G401 (cell line): ENCODE measurements around the gene PTPN21. TPM values are rescaled to one million over a fixed set of nuclear protein-coding genes. Genes with fewer than 3 reads are reported as not detected.
A peak's percentile ranks its signal among the peaks of the same experiment; 100 is the strongest.

Experiments
- DNase-seq: peaks from one replicate; pipeline ENCODE4 v3.0.0-alpha.2; 2015; ENCODE audit warnings: low spot score
- in situ Hi-C: cut with HindIII; loops from 2 replicates; pipeline ENCODE4 v1.10.0; 2016; ENCODE audit warnings: low sequenced_read_pairs, mixed read lengths
- total RNA-seq: library from RNA; depleted of rRNA; stranded (reverse); fragments of >200 nt; shearing (Covaris generic); gene quantifications from 2 replicates; pipeline ENCODE4 v1.2.3, GENCODE V29; 2014

PTPN21 gene
- total RNA-seq, 1 experiment from 2014 or later = 3.6 TPM

GRCh38 chr14:88518592-88519512 is 36.0 kb downstream of the PTPN21 start:
- no peak for DNase-seq

DNA sequence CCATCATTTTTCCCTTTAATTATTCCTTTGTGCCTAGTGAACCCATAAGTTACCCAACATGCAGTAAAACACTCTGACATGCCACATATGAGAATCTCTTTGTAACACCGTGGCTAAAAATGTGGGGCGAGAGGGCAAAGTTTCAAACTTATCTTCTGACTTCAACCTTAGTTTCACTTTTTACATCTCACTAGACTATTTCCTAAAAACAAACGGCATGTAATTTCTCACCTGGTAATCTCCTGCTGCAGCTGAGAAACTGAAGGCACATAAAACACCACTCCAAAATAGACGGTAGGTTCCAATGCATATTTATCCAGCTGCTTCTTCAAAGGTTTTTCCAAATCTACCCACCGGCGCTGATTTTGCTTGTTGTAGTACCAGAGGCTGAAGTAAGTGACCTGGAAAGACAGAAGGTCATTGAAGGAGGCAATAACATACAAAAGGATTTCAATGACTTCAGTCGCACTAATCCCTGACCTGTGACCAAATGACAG is 37.9 kb downstream of the PTPN21 start:
- no peak for DNase-seq
- in situ Hi-C loops = no loop called here

More at GRCh38 chr14:88518592-88519512, 36.0 kb downstream of the PTPN21 start:
- in situ Hi-C loops = no loop called here

- in situ Hi-C loops = no loop called here
- no peak for DNase-seq
These were observed 39.1 kb downstream of the PTPN21 start for GRCh38 chr14:88515499-88516221.

DNA sequence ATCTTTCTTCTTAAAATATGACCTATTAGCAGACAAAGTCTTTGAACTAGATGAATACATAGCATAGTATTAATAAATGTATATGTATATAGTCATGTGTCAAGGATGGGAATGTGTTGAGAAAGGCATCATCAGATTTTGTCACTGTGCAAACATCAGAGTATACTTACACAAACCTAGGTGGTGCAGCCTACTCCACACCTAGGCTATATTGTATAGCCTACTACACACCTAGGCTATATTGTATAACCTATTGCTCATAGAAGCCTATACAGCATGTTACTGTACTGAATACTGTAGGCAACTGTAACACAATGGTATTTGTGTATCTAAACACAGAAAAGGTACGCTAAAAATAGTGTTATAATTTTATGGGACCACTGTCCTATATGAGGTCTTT is 47.6 kb downstream of the PTPN21 start:
- in situ Hi-C loops = no loop called here
- DNase-seq = no peak

DNA sequence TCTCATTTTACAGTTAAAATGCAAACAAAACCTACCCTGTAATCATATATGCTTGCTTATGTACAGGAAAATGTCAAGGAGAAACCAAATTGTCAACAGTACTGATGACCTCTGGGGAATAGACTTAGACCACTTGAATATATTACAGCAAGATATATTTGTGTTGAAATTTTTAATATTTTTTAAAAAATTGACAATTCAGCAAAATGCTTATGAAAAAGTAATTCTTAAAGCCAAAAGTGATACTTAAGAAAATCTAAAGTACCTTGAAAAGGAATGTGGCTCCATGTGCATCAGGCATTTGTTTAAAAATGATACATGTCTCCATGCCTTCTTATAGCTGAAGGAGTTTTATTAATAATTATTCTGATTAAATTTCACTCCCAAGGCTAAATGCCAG is 49.2 kb downstream of the PTPN21 start:
- in situ Hi-C loops = no loop called here
- no peak for DNase-seq

GRCh38 chr14:88504602-88505001 is 50.2 kb downstream of the PTPN21 start:
- in situ Hi-C loops = no loop called here
- DNase-seq = no peak

GRCh38 chr14:88503754-88504406 is 50.9 kb downstream of the PTPN21 start:
- in situ Hi-C loops = no loop called here
- DNase-seq = no peak

DNA sequence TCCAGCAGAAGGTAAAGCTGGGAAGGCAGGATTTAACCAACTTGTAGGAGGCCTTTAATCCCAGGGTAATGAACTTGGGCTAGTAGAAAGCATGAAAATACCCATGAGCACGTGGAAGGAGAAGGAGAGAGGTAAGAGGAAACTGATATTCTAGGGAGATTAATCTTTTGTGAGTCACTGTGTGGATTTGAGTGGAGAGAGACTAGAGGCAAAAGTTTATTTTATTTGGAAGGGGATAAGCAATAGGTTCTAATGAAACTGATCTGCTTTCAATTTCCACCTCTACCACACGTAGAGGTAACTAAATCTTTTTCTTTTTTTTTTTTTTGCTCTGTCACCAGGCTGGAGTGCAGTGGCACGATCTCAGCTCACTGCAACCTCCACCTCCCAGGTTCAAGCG is 52.1 kb downstream of the PTPN21 start:
- no peak for DNase-seq
- in situ Hi-C loops = no loop called here

GRCh38 chr14:88500611-88501010 is 54.2 kb downstream of the PTPN21 start:
- in situ Hi-C loops = no loop called here
- DNase-seq = no peak

DNA sequence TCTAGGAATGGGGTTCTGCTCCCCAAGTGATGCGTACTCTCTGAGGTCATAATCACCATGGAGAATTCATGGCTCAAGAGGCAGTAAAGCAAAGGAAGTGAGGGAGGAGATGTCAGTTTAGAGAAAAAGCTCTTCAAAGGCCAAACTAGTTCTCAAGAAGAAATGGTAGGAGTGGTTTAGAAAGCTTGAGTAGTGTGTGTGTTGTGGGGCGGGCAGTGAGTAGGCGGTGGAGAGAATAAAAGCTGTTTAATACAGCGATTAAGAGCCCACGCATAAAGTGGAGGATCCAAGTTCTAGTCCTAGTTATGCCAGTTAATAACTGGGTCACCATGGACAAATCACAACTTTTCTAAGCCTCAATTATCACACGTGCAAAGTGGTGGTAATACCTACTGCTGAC is 55.6 kb downstream of the PTPN21 start:
- DNase-seq = no peak
- in situ Hi-C loops = no loop called here

- DNase-seq = no peak
- in situ Hi-C loops = no loop called here
These were observed 58.4 kb downstream of the PTPN21 start for GRCh38 chr14:88496414-88496813.

DNA sequence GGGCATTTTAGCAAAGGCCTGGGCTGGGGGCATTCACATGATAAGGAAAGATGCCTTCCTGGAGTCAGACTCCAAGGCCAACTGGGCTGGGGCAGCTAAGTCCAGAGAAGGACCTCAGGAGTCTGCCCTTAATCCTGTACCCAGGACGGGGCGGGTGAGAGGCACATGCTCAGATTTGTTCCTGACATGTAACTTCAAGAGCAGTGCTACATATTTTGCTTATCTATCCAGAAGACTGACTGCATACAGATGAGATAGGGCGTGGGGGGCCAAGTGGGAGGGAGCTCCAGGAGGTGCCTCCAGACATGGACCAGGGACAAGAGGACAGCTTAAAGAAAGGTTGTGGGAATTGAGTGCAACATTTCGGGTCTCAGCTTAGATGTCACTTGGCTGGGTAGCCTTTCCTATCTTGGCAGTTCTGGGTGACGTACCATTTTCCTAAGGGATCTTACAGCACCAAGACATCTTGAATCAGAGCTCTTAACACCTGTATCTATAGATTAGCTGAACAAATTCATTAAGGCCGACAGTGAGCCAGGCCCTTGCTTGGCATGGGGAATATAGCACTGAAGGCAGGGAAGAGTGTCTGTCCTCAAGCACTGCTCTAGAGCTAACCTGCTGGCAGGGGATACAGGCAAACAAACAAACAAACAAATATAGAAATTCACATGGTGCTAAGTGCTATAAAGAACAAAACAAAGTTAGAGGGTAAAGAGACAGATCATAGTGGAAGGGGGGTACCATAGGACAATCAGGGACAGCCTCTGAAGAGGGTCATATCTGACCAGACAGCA is 61.2 kb downstream of the PTPN21 start:
- in situ Hi-C loops = no loop called here
- DNase-seq = no peak

DNA sequence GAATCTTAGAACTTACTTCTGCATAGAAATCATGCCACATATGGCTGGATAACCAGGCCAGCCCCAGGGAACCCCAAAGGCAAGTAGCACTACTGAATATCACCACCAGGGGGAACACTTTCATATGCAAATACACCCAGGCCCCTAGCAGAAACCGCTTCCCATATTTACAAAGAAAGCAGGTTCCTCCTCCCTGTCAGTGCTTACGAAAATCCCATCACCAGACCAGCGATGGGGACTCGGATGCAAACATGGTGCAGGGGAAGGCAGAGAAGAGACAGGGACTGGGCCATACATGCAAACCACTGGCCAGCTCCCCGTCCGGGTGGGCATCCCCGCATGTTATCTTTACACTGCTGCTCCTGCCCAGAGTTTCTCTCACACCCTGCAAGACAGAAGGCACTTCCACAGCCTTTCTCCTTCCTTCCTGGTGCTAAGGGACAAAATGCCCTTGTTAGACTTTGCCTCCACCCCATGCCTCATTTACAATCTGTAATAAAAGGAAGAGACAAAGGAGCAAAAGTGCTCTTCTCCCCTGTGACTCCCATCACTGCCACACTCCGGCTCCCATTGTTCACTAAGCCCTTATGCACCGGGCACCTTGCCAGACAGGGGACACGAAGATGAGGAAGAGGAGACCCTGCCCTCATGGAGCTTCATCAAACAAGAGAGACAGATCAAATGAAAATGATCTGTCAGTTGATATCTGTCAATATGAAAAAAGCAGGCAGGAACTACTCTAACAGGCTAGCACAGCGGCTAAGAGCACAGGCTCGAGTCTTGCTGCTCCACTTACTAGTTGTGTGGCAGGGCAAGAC is 62.3 kb downstream of the PTPN21 start:
- in situ Hi-C loops = no loop called here

DNA sequence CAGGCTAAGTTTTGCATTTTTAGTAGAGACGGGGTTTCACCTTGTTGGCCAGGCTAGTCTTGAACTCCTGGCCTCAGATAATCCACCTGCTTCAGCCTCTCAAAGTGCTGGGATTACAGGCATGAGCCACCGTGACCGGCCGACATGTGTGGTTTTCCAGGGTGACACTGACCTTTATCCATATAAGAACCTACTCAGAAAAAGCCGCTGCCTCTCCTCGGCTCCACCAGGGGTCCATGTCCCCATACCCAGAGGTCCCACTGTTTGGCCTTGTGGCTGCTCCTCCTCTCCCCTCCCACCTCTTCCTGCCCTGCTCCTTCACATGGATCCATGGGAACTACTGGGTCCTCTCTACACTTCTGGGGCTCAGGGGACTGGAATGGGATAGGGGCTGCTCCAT is 64.6 kb downstream of the PTPN21 start:
- in situ Hi-C loops = no loop called here

More for the DNA sequence above, 62.3 kb downstream of the PTPN21 start:
- DNase-seq = peak; percentile 84

GRCh38 chr14:88488897-88489296 is 65.9 kb downstream of the PTPN21 start:
- no peak for DNase-seq
- in situ Hi-C loops = no loop called here

More for the DNA sequence above, 64.6 kb downstream of the PTPN21 start:
- DNase-seq = no peak

DNA sequence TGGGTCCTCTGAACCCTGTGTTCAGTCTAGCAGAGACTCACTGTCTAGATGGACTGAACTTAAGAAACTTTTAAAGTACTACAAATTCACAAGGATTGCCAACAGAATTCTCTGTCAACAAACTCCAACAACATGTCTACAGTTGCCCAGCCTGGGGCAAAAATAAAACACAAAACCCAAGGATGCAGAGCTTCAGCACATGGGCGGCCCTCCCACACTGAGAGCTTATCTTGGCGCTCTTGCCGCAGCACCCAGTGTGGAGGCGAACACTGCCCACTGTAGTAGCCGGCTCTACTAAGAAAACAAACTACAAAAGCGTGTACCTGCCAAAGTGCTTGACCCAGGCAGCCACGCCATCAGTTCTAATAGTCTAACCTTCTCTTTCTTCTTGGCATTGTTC is 66.7 kb downstream of the PTPN21 start:
- in situ Hi-C loops = no loop called here

GRCh38 chr14:88482524-88482923 is 72.3 kb downstream of the PTPN21 start:
- no peak for DNase-seq
- in situ Hi-C loops = no loop called here

More for the DNA sequence above, 66.7 kb downstream of the PTPN21 start:
- DNase-seq = no peak

GRCh38 chr14:88481794-88482193 is 73.0 kb downstream of the PTPN21 start:
- in situ Hi-C loops = no loop called here
- no peak for DNase-seq
